HG03280 (cell line): ENCODE data around the gene MYL2.

Source experiments
- ATAC-seq: cut with Tn5 transposase; IDR thresholded peaks from one replicate; pipeline ENCODE4 v1.9.1; 2021; ENCODE audit warnings: mild to moderate bottlenecking, moderate library complexity; ENCODE audit not compliant: unreplicated experiment

The MYL2 gene

GRCh38 chr12:110901401-110901800, 19.0 kb downstream of the MYL2 start:
- ATAC-seq, result no peak

- ATAC-seq, result no peak
Observed at GRCh38 chr12:110896559-110896958, 23.8 kb downstream of the MYL2 start.

GRCh38 chr12:110893956-110894355, 26.4 kb downstream of the MYL2 start:
- no peak for ATAC-seq

- no peak for ATAC-seq
Observed at GRCh38 chr12:110889361-110889760, 31.0 kb downstream of the MYL2 start.

- no peak for ATAC-seq
Observed at GRCh38 chr12:110888256-110888991, 32.0 kb downstream of the MYL2 start.

- ATAC-seq, result no peak
Observed at GRCh38 chr12:110885152-110885840, 35.1 kb downstream of the MYL2 start.

GRCh38 chr12:110883251-110883650, 37.1 kb downstream of the MYL2 start:
- no peak for ATAC-seq

GRCh38 chr12:110880651-110881050, 39.7 kb downstream of the MYL2 start:
- no peak for ATAC-seq

GRCh38 chr12:110874781-110875180, 45.6 kb downstream of the MYL2 start:
- no peak for ATAC-seq

- no peak for ATAC-seq
Observed at GRCh38 chr12:110874351-110874750, 46.0 kb downstream of the MYL2 start.

GRCh38 chr12:110872100-110872499, 48.3 kb downstream of the MYL2 start:
- no peak for ATAC-seq

- no peak for ATAC-seq
Observed at GRCh38 chr12:110869803-110870202, 50.6 kb downstream of the MYL2 start.

- ATAC-seq, result no peak
Observed at GRCh38 chr12:110869026-110869425, 51.4 kb downstream of the MYL2 start.

GRCh38 chr12:110865521-110865920, 54.9 kb downstream of the MYL2 start:
- ATAC-seq, result no peak

GRCh38 chr12:110863161-110863560, 57.2 kb downstream of the MYL2 start:
- no peak for ATAC-seq

- no peak for ATAC-seq
Observed at GRCh38 chr12:110862329-110862728, 58.0 kb downstream of the MYL2 start.

- no peak for ATAC-seq
Observed at GRCh38 chr12:110861729-110862128, 58.6 kb downstream of the MYL2 start.
